Measurements from ENCODE around the gene GINS1. TPM values are rescaled to one million over a fixed set of nuclear protein-coding genes. Genes with fewer than 3 reads are reported as not detected.
A peak's percentile ranks its signal among the peaks of the same experiment; 100 is the strongest.

The GINS1 gene
- total and polyA plus RNA-seq, 8 donors: 0.32 to 0.98 (median 0.49) TPM

- no peaks in the 10 kb centered on the region for H3K27me3 ChIP-seq
- TF ChIP-seq, protein P1, sequence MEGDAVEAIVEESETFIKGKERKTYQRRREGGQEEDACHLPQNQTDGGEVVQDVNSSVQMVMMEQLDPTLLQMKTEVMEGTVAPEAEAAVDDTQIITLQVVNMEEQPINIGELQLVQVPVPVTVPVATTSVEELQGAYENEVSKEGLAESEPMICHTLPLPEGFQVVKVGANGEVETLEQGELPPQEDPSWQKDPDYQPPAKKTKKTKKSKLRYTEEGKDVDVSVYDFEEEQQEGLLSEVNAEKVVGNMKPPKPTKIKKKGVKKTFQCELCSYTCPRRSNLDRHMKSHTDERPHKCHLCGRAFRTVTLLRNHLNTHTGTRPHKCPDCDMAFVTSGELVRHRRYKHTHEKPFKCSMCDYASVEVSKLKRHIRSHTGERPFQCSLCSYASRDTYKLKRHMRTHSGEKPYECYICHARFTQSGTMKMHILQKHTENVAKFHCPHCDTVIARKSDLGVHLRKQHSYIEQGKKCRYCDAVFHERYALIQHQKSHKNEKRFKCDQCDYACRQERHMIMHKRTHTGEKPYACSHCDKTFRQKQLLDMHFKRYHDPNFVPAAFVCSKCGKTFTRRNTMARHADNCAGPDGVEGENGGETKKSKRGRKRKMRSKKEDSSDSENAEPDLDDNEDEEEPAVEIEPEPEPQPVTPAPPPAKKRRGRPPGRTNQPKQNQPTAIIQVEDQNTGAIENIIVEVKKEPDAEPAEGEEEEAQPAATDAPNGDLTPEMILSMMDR (IDR thresholded peaks at IDR 0.05): no peak
- H3K9me3 ChIP-seq: no peaks in the 10 kb centered on the region
- WGBS, 2 donors: 80 to 82% methylated on average over 18 of the region's 18 CpGs
- ATAC-seq: no peak
- intact Hi-C loops (cut with DNase I): no loop called here
- H3K4me1 ChIP-seq: no peaks in the 10 kb centered on the region
- DNase-seq: peak in 1 of 6 donors; percentile 57
- no peak for FAIRE-seq
- no peak overlapping the region for H3K27ac ChIP-seq
- no peak overlapping the region for H3K4me3 ChIP-seq
- H3K36me3 ChIP-seq: no peaks in the 10 kb centered on the region
Measured at GRCh38 chr20:25495189-25495824, 87.8 kb downstream of the GINS1 start.

GRCh38 chr20:25496165-25496967 lies 88.9 kb downstream of the GINS1 start:
- 91 to 95% methylated on average over 13 to 14 of the region's 14 CpGs for WGBS, 2 donors
- peak in 1 of 6 donors; percentile 36 for DNase-seq

GRCh38 chr20:25496968-25497401 lies 89.5 kb downstream of the GINS1 start:
- intact Hi-C loops (cut with DNase I): no loop called here
- ATAC-seq: no peak
- FAIRE-seq: no peak
- TF ChIP-seq, protein P1 (IDR thresholded peaks at IDR 0.05): no peak
- peak in 2 of 6 donors; percentile 21 to 24 for DNase-seq
- Histone ChIP-seq H3K27ac (no peak overlapping the region), H3K36me3 (no peaks in the 10 kb centered on the region), H3K4me3 (no peak overlapping the region), H3K27me3 (no peaks in the 10 kb centered on the region), H3K9me3 (no peaks in the 10 kb centered on the region), H3K4me1 (no peaks in the 10 kb centered on the region)
- 72 to 79% methylated on average over 9 of the region's 9 CpGs for WGBS, 2 donors

More at GRCh38 chr20:25496165-25496967, 88.9 kb downstream of the GINS1 start:
- ATAC-seq (no peak), FAIRE-seq (no peak)
- H3K4me3 ChIP-seq: no peak overlapping the region
- H3K36me3 ChIP-seq: no peaks in the 10 kb centered on the region
- intact Hi-C loops (cut with DNase I): no loop called here
- no peak overlapping the region for H3K27ac ChIP-seq
- H3K4me1 ChIP-seq: no peaks in the 10 kb centered on the region
- H3K27me3 ChIP-seq: no peaks in the 10 kb centered on the region
- TF ChIP-seq, protein P1 (IDR thresholded peaks at IDR 0.05): no peak
- no peaks in the 10 kb centered on the region for H3K9me3 ChIP-seq

- FAIRE-seq: no peak
- Histone ChIP-seq H3K4me3 (no peak overlapping the region), H3K36me3 (no peaks in the 10 kb centered on the region), H3K4me1 (no peaks in the 10 kb centered on the region), H3K27me3 (no peaks in the 10 kb centered on the region), H3K27ac (no peak overlapping the region), H3K9me3 (no peaks in the 10 kb centered on the region)
- intact Hi-C loops (cut with DNase I): no loop called here
- TF ChIP-seq, protein P1 (IDR thresholded peaks at IDR 0.05): no peak
- peak in 1 of 6 donors; percentile 43 for DNase-seq
- no peak for ATAC-seq
- 87% methylated on average over 22 of the region's 22 CpGs for WGBS, 2 donors
Measured at GRCh38 chr20:25497586-25498279, 90.3 kb downstream of the GINS1 start.

Other genes starting within 250 kb of the GINS1 start
- 10 to 100 TPM; 31.4 to 63.0 (median 41.6) TPM for gene ENTPD6, start 212.0 kb upstream of the GINS1 start, total RNA-seq
- 10 to 100 TPM; 99.0 to 99.3 TPM for gene ENTPD6, start 212.0 kb upstream of the GINS1 start, polyA plus RNA-seq
- gene PYGB, start 159.6 kb upstream of the GINS1 start, total RNA-seq: 10 to 100 TPM; 17.4 to 25.0 (median 23.7) TPM
- 10 to 100 TPM; 37.2 TPM for gene PYGB, start 159.6 kb upstream of the GINS1 start, polyA plus RNA-seq
- 10 to 100 TPM; 44.4 to 73.0 (median 53.9) TPM for gene ABHD12, start 16.8 kb upstream of the GINS1 start, total RNA-seq
- 10 to 100 TPM; 55.9 to 64.3 TPM for gene ABHD12, start 16.8 kb upstream of the GINS1 start, polyA plus RNA-seq
- gene NINL, start 177.9 kb downstream of the GINS1 start, total RNA-seq: 1 to 10 TPM; 5.1 to 9.0 (median 5.5) TPM
- gene NINL, start 177.9 kb downstream of the GINS1 start, polyA plus RNA-seq: 10 to 100 TPM; 15.5 to 19.4 TPM
- 1 to 10 TPM; 1.2 to 2.5 (median 1.6) TPM for gene NANP, start 216.3 kb downstream of the GINS1 start, total RNA-seq
- gene NANP, start 216.3 kb downstream of the GINS1 start, polyA plus RNA-seq: 1 to 10 TPM; 1.0 to 1.8 TPM